DMS153 (cell line): ENCODE measurements around the gene CALN1.
"Not testable (repeated sequence)": the region's sequence is repeated elsewhere in the genome, so short reads cannot be mapped to it uniquely, and the experiment has no call there.

Experiments
- DNase-seq: peaks from one replicate; lab custom pipeline; 2025; lab: John Stamatoyannopoulos, UW

The CALN1 gene

GRCh38 chr7:71982851-71983250 lies 429.3 kb downstream of the CALN1 start:
- no peak for DNase-seq

DNA sequence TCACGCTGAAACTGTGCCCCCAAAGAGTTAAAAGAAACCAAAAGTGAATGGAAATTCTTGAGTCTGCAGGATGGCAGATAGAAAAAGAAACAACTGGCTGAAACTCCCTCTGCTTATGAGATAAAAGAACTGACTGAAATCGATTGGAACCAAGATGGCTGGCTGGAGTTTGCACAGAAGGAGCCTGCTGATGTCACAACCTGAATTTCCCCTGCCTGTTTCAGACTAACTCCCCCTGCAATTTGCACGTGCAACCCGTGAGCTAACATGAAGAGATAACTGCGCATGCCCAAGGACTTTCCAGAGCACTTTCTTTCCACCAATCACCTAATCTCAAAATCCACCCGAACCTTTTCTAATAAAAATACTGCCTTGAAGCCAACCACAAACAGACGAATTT lies 435.5 kb downstream of the CALN1 start:
- DNase-seq = no peak

DNA sequence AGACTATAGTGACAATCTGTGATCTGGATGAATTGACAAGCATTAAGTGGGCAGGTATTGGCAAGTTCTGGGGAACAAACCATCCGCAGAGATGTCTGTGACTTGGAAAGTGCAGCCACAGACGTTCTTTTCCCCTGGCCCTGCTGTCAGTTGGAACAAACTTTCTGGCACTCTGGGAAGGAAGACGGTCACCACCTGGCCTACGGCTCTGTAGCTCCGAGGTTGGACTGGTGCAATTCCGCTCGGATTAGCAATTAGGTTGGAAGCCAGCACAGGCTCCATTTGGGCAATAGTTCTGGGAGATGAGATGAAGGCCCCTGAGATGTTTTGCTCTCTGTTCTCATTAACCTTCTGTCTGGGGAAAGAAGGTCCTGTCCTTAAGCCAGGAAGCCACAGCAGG lies 437.5 kb downstream of the CALN1 start:
- no peak for DNase-seq

GRCh38 chr7:71972534-71972933 lies 439.6 kb downstream of the CALN1 start:
- no peak for DNase-seq

- DNase-seq = no peak
These were observed 441.4 kb downstream of the CALN1 start for GRCh38 chr7:71970725-71971124.

DNA sequence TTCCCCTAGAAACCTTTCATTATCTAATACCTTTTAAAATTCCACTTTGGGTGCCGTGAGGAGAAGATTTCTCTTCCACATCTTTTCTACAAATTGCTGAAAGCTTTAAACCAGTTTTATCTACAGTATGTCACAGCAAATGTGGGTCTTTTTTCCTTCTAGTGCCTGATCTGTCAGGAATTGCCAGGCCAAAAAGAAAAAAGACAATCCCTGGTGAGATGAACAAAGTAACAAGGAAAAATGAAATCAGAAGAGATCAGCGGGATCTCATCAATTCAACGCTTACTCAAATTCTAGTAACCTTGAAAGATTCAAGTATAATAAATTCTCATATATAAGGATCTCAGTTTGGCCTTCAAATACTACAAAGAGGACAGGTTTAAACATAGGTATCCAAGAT lies 449.5 kb downstream of the CALN1 start:
- DNase-seq = no peak

- no peak for DNase-seq
These were observed 450.9 kb downstream of the CALN1 start for GRCh38 chr7:71961283-71961682.

GRCh38 chr7:71942115-71942514 lies 470.0 kb downstream of the CALN1 start:
- DNase-seq = no peak

DNA sequence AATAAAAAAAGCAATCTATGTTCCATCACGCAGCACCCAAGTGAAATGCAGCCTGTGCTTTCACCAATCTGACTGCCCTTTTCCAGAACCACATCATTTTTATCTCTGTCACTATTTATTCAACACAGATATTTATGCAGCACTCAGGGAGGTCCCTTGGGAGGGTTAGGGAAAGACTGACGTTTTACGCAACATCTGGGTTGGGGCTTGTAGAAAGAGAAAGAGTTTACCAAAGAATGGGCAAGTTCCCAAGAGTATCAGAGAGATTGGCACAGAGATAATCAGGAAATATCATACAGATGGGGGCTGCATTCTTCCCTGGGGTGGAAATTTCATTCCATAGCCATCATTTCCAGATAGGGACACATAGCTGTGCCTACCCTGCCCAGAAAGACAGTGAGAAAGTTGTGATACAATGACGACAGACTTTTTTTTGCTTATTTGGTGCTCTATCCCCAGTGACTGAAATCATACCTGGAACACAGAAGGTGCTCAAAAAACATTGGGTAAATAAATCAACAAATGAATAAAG lies 474.2 kb downstream of the CALN1 start:
- no peak for DNase-seq

DNA sequence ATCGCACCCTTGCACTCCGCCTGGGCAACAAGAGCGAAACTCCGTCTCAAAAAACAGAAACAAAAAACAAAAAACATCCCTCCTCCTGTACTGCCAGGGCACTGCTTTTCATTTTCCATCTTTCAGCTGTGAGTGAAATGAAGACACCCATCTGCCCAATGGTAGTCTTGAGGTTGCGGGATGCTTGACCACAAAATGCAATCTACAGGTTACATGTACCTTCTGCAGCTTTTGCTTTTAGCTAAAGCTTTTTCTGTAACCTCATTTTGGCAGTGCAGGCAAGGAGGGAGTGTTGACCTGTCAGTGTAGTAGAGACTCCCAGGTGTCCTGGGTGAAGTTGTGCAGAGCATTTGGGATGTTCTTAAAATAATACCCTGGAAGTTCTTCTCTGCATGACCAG lies 476.5 kb downstream of the CALN1 start:
- DNase-seq = no peak

DNA sequence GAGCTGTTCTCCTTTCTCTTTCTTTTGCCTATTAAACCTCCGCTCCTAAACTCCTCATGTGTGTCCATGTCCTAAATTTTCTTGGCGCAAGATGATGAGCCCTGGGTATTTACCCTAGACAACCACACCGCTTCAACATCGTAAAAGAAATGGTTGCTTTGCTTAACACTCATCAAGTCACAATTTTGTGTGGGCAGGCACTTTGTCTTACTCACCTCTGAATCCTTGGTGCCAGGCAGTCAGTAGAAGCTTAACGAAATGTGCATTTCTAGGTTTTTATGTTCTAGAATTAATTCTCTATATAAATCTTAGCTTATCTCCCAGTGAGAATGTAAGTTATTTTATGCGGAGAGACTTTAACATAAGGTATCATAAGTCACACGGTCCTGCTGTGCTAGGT lies 478.7 kb downstream of the CALN1 start:
- no peak for DNase-seq

GRCh38 chr7:71925663-71926062 lies 486.5 kb downstream of the CALN1 start:
- no peak for DNase-seq

DNA sequence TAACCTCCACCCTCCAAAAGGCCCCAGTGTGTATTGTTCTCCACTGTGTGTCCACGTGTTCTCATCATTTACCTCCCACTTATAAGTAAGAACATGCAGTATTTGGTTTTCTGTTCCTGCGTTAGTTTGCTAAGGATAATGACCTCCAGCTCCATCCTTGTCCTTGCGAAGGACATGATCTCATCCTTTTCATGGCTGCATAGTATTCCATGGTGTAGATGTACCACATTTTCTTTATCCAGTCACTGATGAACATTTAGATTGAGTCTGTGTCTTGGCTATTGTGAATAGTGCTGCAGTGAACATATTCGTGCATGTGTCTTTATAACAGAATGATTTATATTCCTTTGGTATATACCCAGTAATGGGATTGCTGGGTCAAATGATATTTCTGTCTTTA lies 497.9 kb downstream of the CALN1 start:
- not testable (repeated sequence) for DNase-seq

DNA sequence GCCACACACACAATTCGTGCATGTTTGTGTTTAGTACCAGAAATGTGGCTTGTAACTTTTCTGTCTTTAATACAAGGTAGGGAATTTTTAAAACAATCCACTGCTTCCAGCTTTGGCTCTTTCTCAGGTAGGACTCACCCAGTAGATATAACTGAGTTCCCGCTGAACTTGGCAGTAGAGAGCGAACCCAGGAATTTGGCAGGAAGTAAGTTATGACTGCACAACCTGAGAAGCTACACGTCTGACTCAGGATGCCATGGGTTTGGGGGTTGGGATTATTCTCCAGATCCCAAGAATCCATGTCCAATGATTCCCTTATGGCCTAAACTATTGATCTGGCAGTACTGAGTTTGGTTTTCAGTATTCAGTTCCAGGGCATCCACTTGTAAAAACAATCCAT lies 499.7 kb downstream of the CALN1 start:
- no peak for DNase-seq

DNA sequence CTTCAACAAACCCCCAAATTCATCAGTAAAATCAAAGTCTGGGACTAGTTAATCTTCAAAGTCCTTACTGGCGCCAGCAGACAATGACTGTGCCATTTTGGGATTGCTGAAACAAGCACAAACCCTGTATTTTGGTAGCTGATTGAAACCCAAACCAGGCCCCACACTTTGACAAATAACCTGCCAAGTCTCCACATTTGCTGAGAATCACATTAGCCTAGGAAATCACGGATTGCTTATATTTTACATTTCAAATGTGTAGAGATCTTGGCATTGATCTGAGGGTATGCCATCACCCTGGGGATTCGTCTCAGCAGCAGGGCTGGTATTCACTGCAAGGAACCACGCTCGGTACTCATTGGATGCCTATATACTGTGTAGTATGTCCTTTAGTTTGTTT lies 501.1 kb downstream of the CALN1 start:
- no peak for DNase-seq

- DNase-seq = no peak
These were observed 506.3 kb downstream of the CALN1 start for GRCh38 chr7:71905821-71906220.

GRCh38 chr7:71904484-71904883 lies 507.7 kb downstream of the CALN1 start:
- DNase-seq = no peak

GRCh38 chr7:71900556-71900955 lies 511.6 kb downstream of the CALN1 start:
- DNase-seq = no peak

- no peak for DNase-seq
These were observed 515.6 kb downstream of the CALN1 start for GRCh38 chr7:71896535-71896934.

DNA sequence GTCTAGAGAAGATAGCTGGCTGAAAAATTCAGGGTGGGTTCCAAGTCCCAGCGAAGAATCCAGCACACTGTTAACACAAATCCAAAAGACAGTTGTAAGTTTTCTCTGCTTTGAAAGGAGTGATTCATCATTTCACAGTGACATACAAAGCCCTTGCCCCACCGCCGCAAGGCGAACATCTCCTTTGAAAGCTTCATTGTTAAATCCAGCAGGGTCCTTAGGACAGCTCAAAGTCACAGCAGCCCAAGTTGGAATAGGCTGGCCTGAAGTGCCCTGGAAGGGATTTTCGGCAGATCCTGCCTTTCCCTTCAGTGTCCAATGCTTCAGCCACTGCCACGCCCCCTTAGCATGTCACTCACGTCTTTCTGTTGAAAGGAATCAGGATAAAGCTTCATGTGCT lies 526.1 kb downstream of the CALN1 start:
- DNase-seq = no peak

DNA sequence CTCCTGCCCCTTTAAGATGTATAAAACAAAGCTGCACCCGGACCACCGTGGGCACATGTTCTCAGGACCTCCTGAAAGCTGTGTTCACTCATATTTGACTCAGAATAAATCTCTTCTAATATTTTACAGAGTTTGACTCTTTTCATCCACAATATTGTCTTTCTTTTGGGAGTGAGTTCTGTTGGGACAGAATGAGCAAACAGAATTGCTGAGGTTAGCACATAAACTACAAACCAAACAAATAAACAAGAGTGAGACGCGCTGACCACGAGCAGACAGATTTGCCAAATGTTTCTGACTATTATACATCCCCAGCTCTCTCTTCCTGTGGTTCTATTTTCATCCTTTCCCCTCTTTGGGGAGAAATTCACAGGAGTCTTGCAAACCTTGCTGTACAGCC lies 526.7 kb downstream of the CALN1 start:
- no peak for DNase-seq

- DNase-seq = no peak
These were observed 528.7 kb downstream of the CALN1 start for GRCh38 chr7:71883415-71883814.

GRCh38 chr7:71871446-71871845 lies 540.7 kb downstream of the CALN1 start:
- no peak for DNase-seq

DNA sequence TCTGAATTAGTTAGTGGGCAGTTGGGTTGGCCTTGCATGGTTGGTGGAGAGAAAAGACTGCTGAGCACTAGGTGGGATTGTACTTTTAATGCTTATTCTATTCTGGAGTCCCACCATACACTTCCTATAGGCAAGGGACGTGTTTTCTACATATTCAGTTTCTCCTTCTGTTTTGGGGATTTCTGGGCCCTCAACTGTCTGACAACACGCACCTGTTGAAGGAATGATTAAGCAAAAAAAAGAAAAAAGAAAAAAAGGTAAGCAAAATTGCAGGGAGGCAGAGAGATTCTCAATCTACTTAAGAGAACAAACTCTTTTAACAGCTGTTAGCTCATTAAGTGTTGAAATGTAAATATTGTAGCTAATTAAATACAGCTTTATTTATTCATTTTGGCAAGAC lies 541.3 kb downstream of the CALN1 start:
- DNase-seq = no peak

- no peak for DNase-seq
These were observed 543.3 kb downstream of the CALN1 start for GRCh38 chr7:71868797-71869196.
